ENCODE results near the gene BMP4.

BMP4 gene

DNA sequence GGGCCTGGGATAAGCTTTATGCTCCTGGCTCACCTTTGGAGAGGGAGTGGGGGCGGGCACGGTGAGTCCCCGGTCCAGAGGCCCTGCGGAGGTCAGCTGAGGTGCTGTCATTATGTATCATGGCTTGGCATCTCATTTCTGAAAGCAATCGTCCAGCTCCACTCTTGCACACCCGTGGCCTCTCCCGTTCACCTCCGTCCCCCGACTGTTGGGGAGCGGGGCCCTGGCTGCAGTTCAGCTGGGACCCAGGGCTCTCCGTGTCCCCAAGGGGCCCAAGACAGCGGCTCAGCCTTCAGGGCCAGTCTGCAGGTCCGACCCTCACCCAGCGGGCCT is 10.6 kb downstream of the BMP4 start:
- no peak for DNase-seq (ENCODE audit: low read depth)

DNA sequence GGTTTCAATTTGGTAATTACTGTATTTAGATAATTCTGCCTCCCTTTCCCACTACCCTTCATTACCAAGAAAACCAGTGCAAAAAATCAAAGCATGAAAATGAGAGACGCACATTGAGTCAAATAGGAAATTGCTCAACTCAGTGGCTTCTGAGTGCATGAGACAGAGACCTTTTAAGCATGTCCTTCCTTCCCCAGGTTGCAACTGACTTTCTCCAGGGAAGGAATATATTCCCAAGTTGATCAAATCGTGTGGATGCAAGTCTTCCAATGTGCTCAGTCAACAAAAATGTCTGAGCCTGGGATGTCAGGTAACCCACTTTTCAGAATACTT is 12.9 kb downstream of the BMP4 start:
- no peak for DNase-seq (ENCODE audit: low read depth)

DNA sequence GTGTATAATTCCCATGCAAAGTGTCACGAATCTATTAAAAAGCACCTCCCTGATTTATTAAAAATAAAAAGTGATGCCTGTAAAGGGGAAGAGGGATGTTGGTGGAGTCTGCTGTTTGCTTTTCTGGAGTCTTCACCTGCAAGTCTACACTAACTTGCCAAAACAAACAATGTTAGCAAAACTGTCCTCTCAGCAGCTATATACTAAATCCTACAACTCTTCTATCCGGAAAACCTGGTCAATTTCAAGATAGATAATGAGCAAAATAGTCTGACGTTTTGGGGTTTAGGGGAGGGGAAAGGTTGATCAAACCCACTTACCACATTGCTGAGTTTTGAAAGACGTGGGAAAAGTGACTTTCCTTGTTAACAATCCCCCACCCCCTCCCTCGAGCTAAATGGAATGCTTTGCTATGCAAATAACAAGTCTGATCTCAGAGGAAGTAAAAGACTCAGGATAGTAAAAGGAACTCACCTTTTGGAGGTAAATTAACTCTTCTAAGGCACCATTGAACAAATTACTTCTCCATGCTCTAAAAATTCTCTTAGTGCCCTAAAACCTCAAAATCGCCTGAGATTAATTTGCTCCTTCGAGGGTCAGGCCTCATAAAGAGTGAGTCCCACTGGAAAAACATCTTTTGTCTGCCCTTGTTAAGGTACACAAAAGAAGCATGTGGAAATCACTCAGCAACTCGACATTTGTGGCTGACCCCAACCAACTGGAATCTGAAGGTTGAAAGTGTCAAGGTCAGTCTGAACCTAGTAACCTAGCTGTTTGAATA is 13.5 kb downstream of the BMP4 start:
- DNase-seq (ENCODE audit: low read depth), result no peak

DNA sequence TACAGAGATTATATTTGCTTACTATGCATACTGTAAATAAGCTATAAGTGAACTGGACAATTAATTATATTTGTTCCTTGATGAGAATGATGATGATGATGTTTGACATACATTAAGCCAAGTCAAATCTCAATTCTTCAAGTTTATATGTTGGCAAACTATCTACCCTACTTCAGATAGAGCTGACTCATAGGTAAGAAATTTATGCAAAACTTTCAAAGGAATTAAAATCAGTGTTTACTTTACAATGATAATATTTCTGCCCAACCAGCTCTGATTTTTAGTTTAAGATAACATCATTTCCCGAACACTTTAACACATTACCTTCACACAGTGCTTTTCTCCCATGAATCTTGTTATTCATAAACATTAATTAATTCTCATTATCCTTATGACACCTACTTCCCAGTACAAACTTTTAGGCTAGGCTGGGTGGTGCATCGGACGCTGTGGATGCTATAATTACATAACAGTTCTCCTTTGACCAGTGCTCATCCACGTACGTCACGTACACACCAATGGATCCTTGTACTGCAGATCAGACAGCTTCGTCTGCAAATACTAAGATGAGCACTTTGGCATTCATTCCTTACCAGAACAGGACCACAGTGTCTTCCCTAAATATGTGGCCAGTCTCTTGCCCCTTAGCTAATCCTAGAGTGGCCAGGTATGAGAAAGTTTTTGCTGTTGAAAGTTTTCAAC is 18.3 kb downstream of the BMP4 start:
- DNase-seq (ENCODE audit: low read depth), result no peak

DNA sequence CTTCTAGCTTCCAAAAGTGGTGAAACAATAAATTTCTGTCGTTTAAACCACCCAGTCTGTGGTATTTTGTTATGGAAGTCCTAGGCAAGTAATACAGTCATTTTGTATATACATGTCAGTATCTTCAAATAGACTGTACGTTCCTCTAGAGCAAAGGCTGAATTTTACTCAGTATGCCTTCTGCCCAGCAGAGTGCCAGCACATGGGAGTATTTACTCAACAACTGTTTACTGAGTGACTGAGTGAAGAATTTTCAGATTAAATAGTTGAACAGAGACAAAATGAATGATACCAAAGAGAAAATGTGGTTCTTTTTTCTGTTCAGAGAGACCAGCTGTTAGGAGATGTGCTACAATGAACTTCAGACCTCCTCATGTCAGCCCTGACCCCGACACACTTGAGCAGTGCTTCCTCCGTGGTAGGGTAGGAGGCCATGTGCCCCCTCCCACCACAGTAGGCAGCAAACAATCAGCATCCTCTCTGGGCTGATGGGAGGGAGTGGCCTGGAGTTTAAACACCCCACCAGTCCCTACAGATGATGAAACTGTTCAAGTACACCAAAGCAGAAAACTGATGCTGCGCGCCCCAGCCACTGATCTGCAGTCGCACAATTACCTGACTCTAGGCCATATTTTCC is 21.7 kb downstream of the BMP4 start:
- no peak for DNase-seq (ENCODE audit: low read depth)

DNA sequence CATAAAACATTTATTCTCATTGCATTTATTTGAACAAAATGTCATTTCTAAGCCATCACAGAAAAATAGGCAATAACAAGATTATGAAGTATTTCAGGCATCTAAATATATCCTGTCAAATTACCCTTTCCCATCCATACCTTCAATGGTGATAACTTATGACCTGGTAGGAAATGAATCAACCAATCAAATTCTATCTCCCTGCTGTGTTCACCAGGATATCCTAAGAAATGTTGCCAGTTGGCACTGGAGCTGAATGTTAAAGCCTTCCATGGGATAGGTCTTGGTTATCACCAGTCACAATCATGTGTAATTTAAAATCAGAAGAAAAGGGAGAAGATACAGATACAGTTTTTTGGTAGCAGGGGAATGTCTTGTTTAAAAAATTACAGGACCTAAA is 23.7 kb downstream of the BMP4 start:
- no peak for DNase-seq (ENCODE audit: low read depth)

DNA sequence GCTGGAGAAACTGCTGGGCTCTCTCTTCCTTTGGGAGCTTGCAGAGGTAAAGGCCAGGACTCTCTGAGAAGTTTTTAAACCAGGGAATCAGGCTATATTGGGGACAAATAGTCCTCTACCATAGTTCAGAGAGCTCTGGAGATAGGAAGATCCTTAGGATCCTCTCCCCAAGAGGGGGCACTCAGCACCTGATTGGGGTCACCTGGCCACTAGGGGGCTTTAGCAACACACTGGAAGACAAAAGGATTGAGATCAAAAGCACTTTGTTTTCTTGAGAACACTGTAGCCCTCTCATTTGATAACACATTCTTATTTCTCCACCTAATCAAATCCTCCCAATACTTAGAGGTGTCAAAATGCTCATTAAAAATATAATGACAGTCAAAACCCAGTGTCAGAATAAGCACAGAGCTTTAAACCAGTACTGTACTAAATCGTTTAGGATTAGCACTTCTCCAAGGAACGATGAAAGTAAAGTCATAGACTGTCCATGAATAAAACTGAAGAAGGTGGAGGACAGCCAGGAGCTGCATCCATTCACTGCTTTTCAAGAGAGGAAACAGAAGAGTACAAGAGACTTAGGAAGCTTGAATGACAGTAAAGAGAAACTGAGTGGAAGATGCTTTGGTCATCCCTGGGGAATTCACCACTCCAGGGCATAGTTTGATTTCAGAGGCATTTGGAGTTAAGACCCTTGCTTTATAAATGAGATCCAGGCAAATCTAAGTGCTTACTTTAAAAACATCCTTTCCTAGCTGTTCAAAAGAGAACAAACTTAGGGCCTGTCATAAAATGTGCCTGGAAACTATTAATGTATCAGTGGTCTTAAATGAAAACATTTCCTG is 26.5 kb downstream of the BMP4 start:
- DNase-seq (ENCODE audit: low read depth), result no peak

DNA sequence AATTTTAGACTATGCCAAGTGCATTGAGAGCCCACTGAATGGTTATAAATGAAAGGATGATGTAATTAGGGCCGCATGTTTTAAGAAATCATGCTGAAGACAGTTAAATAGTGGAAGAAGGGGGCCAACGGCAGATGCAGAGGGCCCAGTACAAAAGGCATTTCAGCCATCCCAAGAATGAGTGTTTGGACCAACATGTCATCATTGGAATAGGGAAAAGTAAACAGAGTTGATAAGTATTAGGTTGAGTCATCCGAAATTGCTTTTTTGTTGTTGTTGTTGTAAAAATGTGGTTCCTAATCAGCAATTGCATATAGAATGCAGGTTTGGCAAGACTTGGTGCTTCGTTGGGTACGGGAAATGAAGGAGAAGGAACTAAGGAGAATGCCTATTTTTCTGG is 29.5 kb downstream of the BMP4 start:
- no peak for DNase-seq (ENCODE audit: low read depth)

DNA sequence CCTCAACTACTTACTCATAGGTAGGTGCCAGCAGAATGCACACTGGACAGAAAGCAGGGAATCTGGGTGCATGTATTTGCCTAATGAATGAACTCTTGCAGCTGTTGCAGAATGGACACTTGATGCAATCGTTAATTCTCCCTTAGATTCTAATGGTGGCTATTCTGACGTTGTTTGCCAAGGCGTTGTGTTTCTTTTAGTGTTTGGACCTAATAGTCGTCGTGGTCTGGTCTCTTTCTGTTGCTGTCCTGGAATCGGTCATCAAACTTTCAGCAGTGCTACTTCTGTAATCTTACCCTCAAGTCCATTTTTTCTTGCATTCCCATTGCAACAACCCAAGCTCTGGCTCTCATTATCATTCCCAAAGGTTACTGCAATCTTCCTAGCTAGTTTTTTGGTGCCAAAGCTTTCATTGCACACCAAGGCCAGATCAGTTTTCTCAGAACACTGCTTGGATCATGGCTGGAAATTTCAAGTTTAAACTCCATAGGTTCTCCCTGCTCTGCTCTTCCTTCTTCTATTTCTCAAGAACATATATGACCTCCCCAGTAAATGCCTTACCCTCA is 31.3 kb downstream of the BMP4 start:
- DNase-seq (ENCODE audit: low read depth), result no peak

DNA sequence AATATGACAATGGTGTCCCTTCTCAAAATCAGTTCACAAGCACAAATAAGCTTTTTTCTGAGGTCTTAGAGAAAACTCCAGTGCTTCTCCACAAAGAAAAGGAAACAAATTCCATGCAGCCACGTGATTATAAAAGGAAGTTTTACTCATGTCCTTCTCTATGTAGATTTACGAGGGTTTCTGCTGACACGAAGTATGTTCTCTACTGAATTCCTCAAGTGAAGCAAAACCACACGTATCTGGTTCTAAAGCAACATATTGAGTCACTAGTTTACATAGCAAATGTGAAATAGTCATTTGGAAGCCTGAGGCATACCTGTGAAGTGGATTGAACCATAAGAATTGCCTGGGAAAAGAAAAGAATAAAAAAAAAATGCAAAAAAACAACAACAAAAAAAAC is 31.9 kb downstream of the BMP4 start:
- DNase-seq (ENCODE audit: low read depth), result no peak

DNA sequence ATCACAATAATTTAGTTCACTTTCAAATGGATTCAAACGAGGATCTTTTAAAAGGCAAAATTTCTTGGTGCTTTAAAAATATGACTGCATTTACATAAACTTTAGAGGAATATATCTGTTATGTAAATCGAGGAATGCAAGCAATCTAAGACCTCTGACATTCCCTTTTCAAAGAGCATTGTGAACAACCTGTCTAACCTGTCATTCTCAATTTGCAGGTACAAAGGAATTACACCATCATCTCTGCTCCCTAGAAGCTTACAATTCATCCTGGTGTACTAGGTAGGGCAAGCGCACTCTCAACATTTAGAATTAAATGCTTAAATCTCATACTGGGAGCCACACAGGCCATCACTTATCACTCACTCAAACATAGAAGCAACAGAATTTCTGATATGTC is 35.6 kb downstream of the BMP4 start:
- no peak for DNase-seq (ENCODE audit: low read depth)

DNA sequence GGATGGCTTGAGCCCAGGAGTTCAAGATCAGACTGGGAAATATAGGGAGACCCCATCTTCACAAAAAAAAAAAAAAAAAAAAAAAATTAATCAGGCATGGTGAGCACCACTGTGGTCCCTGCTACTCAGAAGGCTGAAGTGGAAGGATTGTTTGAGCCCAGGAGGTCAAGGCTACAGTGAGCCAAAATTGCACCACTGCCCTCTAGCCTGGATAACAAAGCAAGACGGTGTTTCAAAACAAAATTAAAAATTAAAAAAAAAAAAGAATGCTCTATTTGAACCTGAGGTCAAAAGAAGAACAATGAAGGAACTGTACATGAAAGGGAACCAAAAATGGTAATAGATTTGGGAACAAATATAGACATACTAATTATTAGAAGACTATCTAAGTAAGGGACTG is 40.4 kb downstream of the BMP4 start:
- DNase-seq (ENCODE audit: low read depth), result no peak

DNA sequence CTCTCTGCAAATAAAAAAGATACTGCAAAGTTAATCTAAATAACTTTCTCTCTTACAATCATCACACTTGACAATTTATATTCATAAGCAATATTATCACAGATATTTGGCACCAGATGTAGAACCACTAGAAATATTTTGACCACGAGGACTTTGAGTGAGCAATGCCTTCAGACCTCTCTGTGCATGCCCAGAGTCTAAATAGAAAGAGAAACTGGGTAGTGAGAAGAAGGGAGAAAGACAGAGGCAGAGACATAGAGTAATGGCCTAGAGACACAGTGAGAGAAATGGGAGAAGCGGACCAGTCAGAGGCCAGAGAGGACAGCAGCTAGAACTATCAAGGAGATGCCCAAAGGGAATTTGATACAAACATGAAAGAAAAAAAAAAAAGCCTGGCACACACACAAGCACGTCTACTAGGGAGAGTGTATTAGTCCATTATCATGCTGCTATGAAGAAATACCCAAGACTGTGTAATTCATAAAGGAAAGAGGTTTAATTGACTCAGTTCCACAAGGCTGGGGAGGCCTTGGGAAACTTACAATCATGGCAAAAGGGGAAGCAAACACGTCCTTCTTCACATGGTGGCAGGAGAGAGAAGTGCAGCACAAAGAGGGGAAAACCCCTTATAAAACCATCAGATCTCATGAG is 41.1 kb downstream of the BMP4 start:
- DNase-seq (ENCODE audit: low read depth), result no peak

DNA sequence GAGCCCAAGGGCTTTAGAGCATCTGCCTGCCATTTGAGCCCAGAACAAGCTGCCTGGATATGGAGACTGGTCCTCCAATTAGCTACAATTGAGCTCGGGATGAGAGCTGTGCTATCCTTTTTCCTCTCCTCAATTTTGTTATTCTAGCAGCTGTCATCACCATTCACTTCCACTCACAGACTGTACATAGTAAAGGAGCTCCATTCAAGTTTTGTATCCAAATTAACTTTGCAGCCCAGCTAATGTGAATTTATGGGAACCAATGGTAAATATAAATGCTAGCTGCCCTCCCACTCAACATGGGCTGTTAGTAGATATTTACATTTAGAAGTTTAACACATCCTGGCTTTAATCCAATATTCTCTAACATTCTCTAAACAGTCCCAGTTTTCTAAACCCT is 44.6 kb downstream of the BMP4 start:
- DNase-seq (ENCODE audit: low read depth), result no peak

DNA sequence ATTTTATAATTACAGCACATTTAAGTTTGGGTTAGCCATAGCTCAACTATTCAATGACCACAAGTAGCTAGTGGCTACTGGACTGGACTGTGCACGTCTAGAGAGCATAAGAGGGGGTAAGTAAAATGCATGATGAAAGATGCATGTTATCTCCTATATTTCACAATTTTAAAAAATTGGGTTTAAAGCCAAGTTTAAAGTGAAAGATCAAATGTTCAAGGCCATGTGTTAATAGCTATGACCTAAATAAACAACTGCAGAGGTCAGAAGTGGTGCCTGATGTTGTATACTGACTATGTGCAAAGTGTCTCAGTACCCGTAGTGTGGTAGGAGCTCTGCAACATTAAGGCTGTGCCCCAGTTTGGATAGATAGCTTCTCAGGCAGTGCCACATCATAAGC is 48.2 kb downstream of the BMP4 start:
- DNase-seq (ENCODE audit: low read depth), result no peak

DNA sequence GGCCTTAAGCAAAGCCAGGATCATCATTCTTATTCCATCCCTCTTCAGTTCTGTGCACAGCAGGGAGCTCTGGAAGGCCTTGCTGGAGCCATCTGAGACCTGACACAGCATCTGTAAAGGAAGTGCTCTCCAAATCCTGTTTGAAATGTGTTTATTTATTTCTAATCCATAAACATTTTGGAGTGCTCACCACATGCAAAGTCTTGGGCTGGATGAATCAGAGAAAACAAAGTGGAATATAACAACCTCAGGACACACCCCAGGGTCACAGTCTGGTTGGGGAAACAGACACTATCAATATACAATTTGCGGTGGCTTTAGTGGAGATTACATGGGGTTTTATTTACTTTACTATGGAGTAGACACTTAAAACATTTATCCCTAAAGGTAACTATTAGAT is 54.3 kb downstream of the BMP4 start:
- no peak for DNase-seq (ENCODE audit: low read depth)

DNA sequence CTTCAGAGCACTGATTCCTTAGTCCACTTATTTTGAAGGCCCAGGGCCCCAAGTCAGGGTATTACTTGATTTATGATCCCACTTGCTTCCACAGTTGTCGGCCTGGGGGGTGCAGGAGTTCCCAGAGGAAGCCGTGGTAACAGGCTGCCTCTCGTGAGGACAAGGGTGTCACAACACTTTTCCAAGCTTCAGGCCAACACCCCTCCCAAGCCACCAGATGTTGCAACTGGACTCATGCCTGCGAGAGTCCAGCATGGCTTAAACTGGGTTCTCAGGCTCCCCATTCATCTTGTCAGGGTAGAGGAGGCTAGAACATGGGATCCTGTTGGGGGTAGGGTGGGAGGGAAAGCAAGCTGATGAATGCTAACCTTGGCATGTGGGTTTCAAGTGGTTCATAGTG is 56.1 kb downstream of the BMP4 start:
- DNase-seq (ENCODE audit: low read depth), result no peak

All from stimulated activated CD8-positive, alpha-beta memory T cell treated with anti-CD3 and anti-CD28 coated beads, Interleukin-15, amount 100 ng/mL, for 1 hour (primary cell).